Activated CD4-positive, alpha-beta T cell treated with anti-CD3 and anti-CD28 coated beads for 48 hours (primary cell): ENCODE data around the gene AHI1.
"Not testable (repeated sequence)": the region's sequence is repeated elsewhere in the genome, so short reads cannot be mapped to it uniquely, and the experiment has no call there.

Source experiments
- DNase-seq: peaks from one replicate; pipeline ENCODE4 v3.0.0-alpha.2; 2020

The AHI1 gene

DNA sequence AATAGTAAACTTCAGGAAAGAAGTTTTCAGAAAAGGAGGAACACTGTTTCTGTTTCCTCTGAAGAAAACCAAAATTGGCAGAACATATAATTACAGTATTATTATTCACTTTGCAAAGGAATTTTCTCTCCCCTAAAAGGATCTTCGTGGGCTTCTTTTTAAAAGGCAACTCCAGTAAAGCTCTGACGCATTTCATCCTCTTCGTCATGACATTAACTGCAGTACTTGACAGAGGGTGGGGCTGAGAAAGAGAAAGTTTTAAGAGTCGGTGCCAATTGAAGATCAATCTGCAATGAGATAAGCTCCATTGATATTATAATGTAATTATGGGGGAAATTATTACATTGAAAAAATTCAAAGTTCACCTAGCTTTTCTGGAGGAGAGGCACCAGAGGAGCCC, 240.7 kb downstream of the AHI1 start:
- no peak for DNase-seq

- DNase-seq, result no peak
These were observed 243.1 kb downstream of the AHI1 start for GRCh38 chr6:135254471-135254870.

DNA sequence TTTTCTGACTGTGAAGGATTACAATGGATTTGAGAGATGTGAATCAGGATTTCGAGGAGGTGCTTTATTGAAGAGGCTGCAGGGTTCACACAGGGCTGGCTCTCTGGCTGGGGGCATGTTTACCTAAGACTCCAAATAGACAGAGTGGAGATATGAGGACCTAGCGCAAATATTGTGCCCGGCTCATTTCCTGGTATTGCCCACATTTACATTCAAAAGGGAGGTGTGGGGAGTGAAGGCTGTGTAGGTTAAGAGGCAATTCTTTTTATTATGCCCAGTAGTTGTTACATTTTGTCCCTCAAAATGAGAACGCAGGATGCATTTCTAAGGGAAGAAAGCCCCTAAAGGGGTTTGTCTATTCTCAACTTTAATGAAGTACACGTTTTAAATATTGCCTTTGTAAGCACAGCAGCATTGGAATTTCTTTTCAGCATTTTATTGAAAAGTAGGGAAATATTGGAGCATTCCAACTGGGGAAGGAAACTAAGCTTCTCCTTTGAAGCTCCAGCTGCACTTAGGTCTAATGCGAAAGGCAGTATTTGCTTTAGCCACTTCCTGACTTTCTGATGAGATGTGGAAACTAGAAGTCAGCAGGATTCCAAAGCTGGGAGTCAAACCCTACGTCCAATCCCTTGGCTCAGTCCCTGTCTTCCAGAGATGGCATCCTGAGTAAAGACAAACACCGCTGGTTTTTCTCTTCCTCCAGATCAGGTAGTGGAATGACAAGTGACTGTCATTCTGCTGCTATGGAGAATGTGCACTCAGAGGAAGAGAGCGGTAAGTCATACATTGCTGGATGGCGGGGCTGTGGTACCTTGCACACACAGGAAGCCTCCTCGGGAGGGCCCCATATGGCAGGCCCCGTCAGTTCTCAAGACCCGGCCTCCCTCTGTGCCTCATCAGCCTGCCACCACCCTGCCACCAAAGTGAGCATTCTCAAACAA, 245.8 kb downstream of the AHI1 start:
- DNase-seq, result peak; percentile 20

DNA sequence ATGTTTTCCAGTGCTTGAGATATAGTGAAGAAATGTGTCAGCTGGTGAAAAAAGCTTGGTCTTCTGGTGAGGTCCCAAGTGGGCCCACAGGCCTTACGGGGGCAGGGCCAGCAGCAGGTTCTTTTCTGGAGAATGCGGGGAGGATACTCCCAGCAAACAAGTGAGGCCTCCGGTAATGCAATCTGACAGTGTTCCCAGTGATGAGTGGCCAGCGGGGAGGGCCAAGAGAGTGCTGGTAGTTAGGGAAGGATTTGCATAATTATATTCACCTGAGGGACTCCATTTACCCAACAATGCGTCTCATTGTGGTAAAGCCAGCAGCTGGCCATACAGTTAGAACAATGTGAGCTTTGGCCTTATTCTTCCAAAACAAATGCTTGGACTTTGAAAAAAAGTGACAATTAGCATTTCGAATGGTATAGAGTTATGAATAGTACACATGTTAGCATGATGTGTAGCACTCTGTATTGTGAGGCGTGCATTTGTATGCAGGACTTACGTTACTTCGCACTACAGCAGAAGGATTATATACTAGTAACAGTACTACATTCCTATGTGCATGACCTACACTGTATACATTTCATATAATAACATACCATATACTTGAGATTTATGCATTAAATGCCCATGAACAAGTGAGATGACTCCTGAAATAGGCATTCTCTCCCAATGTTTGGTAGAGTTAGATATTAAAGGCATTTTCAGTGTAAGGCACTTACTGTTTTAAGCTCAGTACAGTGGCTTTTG, 246.6 kb downstream of the AHI1 start:
- no peak for DNase-seq

DNA sequence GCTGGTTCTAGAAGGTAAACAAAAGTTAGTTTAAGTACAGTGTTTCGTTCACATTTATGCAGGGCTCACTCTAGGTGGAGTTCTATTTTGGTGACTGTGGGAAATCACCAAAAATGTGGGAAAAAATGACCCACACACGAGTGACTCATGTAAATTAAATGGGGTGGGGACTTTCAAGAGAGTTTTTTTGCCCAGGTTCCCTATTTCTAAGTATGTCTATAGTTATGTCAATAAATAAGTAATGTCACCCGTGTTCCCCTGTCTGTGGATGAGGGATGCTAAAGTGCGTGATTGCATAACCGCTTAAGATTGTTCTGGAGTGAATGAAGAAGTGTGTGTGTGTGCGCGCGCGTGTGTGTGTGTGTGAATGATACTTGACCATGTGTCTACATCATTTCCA, 247.3 kb downstream of the AHI1 start:
- no peak for DNase-seq

DNA sequence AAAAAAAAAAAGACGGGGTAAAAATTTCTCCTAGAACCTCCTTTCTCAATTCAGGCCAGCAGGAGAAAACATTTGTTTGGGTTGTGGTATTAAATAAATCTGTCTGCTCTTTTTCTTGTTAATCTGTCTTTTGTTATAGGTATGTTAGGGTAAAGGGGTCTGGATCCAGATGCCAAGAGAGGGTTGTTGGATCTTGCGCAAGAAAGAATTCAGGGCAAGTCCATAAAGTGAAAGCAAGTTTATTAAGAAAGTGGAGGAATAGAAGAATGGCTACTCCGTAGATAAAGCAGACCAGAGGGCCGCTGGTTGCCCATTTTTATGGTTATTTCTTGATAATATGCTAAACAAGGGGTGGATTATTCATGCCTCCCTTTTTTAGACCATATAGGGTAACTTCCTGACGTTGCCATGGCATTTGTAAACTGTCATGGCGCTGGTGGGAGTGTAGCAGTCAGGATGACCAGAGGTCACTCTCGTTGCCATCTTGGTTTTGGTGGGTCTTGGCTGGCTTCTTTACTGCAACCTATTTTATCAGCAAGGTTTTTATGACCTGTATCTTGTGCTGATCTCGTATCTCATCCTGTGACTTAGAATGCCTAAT, 251.0 kb downstream of the AHI1 start:
- not testable (repeated sequence) for DNase-seq

DNA sequence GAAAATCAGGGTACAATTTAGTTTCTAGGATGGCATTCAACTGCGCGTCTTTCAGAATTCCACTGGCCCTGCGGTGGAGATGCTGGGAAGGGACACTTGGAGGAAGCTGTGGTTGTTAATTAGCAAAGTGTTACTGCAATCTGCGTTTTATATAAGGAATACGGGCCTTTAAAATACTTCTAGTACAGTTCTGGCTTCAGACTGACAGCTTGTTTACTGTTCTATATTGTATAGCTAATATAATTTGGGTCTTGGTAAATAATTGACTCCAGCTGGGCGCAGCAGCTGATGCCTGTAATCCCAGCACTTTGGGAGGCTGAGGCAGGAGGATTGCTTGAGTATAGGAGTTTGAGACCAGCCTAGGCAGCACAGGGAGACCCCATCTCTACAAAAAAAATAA, 252.7 kb downstream of the AHI1 start:
- DNase-seq, result no peak

DNA sequence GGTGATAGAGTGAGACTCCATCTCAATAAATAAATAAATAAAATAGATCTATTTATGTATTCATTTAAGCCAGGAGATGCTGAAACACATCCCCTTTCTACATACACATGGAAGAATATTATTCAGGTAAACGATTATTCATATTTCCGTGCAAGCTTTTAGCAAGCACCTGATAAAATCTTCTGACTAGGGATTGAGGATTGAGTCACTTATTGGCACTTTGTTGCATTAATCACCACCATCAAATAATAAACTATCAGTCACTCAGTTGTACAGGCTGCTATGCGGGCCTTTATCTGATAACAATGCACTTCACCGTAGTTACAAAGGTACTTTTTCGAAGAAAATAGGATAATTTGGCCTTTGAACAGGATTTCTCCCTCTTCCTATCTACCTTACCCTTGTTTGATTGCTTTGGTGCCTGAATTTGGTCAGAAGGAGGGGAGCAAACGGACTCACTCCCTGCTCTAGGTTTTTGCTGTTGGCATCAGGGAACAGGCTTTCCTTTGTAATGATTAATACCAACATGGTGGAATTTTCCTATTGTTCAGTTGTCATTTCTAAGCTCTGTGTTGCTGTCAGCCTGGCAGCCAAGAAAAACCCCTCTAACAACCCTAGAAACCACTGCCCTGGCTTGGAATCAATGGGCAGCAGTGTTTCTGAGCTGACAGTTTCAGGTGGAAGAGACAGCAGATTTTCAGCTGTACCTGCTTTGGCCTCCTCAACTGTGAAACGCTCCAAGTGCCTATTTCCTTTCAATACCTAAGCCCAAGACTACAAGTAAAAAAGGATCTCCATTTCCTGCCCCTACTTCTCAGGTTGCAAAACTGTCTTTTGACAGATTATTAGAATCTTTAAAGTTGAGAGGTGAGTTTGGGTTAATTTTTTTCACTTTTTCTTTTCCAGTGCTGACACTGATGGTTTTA, 253.4 kb downstream of the AHI1 start:
- no peak for DNase-seq

DNA sequence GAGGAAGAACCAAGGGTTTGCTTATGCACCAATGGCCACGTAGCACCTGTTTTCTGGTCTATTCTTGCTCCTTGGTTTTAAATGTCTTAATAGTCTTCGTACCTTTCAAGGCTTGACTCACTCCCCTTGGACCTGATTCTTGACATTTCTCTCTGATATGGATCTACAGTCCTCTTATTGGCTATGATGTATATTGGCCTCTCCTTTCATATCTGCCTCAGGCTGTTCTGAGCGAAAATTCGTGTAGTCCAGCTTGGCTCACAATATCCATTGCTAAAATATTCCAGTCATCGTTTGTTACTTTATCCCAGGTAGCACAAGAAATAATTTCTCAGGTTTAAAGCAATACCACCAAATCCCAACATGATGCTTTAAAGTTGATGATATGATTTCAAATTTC, 256.8 kb downstream of the AHI1 start:
- no peak for DNase-seq

- no peak for DNase-seq
These were observed 260.8 kb downstream of the AHI1 start for GRCh38 chr6:135236732-135237131.

- DNase-seq, result no peak
These were observed 261.2 kb downstream of the AHI1 start for GRCh38 chr6:135236319-135236718.

DNA sequence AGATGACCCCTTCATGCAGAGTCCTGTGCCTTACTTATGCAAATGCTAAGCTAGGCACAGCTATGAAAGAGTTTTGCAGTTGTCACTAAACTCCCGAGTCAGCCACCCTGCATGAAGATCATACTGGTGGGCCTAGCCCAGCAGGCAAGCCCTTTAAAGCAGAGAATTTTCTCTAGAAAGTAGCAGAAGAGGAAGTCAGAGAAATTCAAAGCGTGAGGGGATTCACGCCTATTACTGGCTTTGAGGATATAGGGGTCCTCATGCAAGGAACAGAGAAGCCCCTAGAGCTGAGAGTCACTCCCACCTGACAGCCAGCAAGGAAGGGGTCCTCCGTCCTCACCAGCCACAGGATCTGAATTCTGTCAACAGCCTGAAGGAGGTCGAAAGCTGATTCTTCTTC, 261.8 kb downstream of the AHI1 start:
- DNase-seq, result no peak

DNA sequence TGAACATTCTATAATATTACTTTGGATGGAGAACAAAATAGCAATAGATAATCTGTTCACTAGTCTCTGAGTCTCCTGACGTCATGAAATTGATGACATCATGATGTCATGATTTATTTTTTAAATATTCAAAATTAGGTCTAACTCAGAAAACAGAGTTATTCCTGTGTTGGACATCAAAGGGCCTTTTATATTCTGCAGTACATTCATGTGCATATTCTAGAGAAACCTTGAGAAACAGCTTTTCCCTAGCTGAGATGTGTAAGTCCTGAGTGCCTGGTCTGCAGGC, 263.1 kb downstream of the AHI1 start:
- DNase-seq, result no peak

DNA sequence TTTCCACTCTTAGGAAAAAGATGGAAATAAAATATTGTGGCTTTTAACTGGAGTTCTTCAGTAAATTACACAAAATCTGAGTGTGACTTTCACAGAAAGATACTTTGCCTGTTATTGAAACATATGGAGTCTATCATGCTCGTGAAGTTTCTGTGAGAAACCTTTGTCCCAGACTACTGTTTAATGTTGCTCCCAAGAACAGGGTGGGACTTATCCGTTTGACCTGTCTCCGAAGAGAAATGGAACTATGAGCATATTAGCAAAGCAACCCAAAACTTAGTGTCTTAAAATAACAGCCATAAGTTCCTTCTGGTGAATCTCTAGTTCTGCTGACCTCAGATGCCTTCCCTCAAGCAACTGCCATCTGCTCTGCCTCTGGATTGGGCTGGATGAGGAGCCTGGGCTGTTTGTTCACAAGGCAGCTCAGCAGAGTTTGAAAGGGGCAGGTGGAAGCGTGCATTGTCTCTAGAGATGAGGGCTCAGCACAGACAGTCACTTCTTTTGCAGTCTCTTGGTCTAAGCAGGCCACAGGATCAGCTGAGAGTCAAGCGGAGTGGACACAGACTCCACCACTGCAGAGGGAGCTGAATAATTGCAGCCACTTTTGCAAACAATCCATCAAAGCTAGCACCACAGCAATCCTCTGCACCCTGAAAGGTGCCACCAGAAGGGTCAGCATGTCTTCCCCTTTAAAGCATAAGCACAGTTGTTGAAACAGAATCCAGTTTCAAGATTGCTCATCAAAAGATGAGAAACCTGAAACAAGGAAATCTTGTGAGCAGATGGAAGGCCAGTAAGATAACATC, 263.7 kb downstream of the AHI1 start:
- no peak for DNase-seq
